Gastrocnemius medialis (tissue), 4 donors: ENCODE results near the gene IGF2BP1.

Experiments used
- CTCF ChIP-seq, 5 experiments: fragments of 450-650 bp in 3 of 5; fragments of 200-600 bp in 2 of 5; sonication (generic) in 2 of 5; IDR thresholded peaks in 4 of 5; conservative IDR thresholded peaks in 1 of 5; 1 replicate in 4 of 5; 2 replicates in 1 of 5; pipeline ENCODE4 v1.5.1; 2016 to 2019; ENCODE audit warnings: antibody characterized with exemption in 5 of 5, mild to moderate bottlenecking in 3 of 5, moderate library complexity in 3 of 5
- POLR2A ChIP-seq, 2 donors: fragments of 450-650 bp; IDR thresholded peaks; one replicate each; pipeline ENCODE4 v1.6.1; 2017; ENCODE audit warnings: antibody characterized with exemption in 2 of 2, mild to moderate bottlenecking in 2 of 2, moderate library complexity in 2 of 2

GRCh38 chr17:49045376-49045775, 48.2 kb downstream of the IGF2BP1 start:
- no peak for TF ChIP-seq POLR2A (IDR thresholded peaks at IDR 0.05)
- TF ChIP-seq CTCF (IDR thresholded peaks at IDR 0.05 in 4 of 5, conservative IDR thresholded peaks at IDR 0.05 in 1 of 5): no peak
